ENCODE results near the gene MARCKSL1. TPM values are rescaled to one million over a fixed set of nuclear protein-coding genes. Genes with fewer than 3 reads are reported as not detected.

Gene MARCKSL1
- total and polyA plus RNA-seq, 2 of the 13 experiments (the other 11 are each of a cell fraction or from before 2014, with no cell fraction given) = 81.9 to 155 TPM

DNA sequence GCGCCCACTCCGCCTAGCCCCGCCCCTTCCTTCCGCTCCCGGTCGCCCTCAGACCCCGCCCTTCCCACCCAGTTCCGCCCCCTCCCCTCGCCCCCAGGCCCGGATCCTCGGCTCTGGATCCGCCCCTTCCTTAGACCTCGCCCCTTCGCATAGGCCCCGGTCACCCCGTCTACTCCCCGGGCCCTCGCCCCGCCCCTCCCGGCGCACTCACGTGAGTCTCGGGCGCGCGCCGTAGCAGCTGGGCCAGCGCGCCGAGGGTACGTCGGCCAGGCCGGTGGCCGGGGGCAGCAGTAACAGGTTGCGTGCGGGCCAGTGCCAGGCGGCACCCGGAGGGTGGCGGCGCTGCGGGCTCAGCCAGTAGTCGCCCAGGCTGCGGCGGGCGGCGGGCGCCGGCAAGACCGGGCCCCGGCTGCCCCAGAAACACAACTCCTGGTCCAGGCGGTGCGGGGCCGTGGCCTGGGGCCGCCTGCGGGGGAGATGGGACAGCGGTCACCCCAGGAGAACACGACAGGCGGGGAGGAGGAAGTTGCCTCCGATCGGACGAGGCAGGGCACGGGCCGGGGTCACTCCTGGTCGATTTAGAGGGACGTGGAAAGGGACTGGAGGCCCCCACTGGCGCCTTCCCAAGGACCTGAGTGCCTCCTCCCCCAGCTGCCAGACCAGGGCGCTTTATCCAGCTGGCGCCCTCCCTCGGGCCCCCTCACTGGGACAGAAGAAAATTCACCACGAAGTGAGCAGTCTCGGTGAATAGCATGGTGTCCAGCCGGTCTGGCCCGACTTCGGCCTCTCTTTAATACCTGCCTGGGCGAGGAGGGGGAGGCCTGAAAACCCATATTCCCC lies 15.6 kb upstream of the MARCKSL1 start (continued):
- 0 out of 2 replicates have a peak, but pooled peaks have one; percentile 34 for TF ChIP-seq ZNF142 (CRISPR knock-in tag; IDR thresholded peaks at IDR 0.05)
- TF ChIP-seq ZNF737 (CRISPR knock-in tag; IDR thresholded peaks at IDR 0.05; ENCODE audit: borderline replicate concordance) = no peak
- no peak for TF ChIP-seq ZBTB8A (CRISPR knock-in tag; IDR thresholded peaks at IDR 0.05; ENCODE audit: borderline replicate concordance, low read depth)
- no peak for TF ChIP-seq CHD2 (IDR thresholded peaks at IDR 0.05; ENCODE audit: low read depth, low read length)
- no peak for TF ChIP-seq ZNF678 (CRISPR knock-in tag; IDR thresholded peaks at IDR 0.05)
- TF ChIP-seq, protein P1, sequence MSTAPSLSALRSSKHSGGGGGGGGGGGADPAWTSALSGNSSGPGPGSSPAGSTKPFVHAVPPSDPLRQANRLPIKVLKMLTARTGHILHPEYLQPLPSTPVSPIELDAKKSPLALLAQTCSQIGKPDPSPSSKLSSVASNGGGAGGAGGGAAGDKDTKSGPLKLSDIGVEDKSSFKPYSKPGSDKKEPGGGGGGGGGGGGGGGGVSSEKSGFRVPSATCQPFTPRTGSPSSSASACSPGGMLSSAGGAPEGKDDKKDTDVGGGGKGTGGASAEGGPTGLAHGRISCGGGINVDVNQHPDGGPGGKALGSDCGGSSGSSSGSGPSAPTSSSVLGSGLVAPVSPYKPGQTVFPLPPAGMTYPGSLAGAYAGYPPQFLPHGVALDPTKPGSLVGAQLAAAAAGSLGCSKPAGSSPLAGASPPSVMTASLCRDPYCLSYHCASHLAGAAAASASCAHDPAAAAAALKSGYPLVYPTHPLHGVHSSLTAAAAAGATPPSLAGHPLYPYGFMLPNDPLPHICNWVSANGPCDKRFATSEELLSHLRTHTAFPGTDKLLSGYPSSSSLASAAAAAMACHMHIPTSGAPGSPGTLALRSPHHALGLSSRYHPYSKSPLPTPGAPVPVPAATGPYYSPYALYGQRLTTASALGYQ (CRISPR knock-in tag; IDR thresholded peaks at IDR 0.05) = peak; percentile 49; the same call in 1 of the 2 replicates
- TF ChIP-seq, protein P2, sequence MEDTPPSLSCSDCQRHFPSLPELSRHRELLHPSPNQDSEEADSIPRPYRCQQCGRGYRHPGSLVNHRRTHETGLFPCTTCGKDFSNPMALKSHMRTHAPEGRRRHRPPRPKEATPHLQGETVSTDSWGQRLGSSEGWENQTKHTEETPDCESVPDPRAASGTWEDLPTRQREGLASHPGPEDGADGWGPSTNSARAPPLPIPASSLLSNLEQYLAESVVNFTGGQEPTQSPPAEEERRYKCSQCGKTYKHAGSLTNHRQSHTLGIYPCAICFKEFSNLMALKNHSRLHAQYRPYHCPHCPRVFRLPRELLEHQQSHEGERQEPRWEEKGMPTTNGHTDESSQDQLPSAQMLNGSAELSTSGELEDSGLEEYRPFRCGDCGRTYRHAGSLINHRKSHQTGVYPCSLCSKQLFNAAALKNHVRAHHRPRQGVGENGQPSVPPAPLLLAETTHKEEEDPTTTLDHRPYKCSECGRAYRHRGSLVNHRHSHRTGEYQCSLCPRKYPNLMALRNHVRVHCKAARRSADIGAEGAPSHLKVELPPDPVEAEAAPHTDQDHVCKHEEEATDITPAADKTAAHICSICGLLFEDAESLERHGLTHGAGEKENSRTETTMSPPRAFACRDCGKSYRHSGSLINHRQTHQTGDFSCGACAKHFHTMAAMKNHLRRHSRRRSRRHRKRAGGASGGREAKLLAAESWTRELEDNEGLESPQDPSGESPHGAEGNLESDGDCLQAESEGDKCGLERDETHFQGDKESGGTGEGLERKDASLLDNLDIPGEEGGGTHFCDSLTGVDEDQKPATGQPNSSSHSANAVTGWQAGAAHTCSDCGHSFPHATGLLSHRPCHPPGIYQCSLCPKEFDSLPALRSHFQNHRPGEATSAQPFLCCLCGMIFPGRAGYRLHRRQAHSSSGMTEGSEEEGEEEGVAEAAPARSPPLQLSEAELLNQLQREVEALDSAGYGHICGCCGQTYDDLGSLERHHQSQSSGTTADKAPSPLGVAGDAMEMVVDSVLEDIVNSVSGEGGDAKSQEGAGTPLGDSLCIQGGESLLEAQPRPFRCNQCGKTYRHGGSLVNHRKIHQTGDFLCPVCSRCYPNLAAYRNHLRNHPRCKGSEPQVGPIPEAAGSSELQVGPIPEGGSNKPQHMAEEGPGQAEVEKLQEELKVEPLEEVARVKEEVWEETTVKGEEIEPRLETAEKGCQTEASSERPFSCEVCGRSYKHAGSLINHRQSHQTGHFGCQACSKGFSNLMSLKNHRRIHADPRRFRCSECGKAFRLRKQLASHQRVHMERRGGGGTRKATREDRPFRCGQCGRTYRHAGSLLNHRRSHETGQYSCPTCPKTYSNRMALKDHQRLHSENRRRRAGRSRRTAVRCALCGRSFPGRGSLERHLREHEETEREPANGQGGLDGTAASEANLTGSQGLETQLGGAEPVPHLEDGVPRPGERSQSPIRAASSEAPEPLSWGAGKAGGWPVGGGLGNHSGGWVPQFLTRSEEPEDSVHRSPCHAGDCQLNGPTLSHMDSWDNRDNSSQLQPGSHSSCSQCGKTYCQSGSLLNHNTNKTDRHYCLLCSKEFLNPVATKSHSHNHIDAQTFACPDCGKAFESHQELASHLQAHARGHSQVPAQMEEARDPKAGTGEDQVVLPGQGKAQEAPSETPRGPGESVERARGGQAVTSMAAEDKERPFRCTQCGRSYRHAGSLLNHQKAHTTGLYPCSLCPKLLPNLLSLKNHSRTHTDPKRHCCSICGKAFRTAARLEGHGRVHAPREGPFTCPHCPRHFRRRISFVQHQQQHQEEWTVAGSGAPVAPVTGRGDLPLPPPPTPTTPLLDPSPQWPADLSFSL (CRISPR knock-in tag; IDR thresholded peaks at IDR 0.05) = no peak
- no peak for TF ChIP-seq ZNF589 (CRISPR knock-in tag; conservative IDR thresholded peaks at IDR 0.05)
- TF ChIP-seq FOSL2 (CRISPR knock-in tag; IDR thresholded peaks at IDR 0.05) = no peak
- no peak for TF ChIP-seq ZFP62 (CRISPR knock-in tag; IDR thresholded peaks at IDR 0.05)

Data from HepG2 (cell line).